Neural progenitor cell (in vitro differentiated cells): ENCODE results near the gene GP1BB.

ENCODE experiments used
- CTCF ChIP-seq: fragments of 200-600 bp; sonication (generic); IDR thresholded peaks from 2 replicates; pipeline ENCODE4 v1.5.1; 2017; ENCODE audit warnings: antibody characterized with exemption, mild to moderate bottlenecking
- EZH2 ChIP-seq: fragments of 200-600 bp; sonication (generic); IDR thresholded peaks from 2 replicates; pipeline ENCODE4 v1.6.1; 2017; ENCODE audit warnings: antibody characterized with exemption, mild to moderate bottlenecking, moderate library complexity
- EZH2phosphoT487 ChIP-seq: fragments of 200-600 bp; sonication (generic); IDR thresholded peaks from 2 replicates; pipeline ENCODE4 v1.6.1; 2017; ENCODE audit warnings: antibody characterized with exemption

- peak; percentile 60 for TF ChIP-seq EZH2
- no peak for TF ChIP-seq CTCF
- TF ChIP-seq EZH2phosphoT487: peak; percentile 90
Measured at GRCh38 chr22:19757985-19758895, 34.9 kb downstream of the GP1BB start.
